CD4-positive, alpha-beta memory T cell (primary cell): ENCODE results near the gene IQGAP2. TPM values are rescaled to one million over a fixed set of nuclear protein-coding genes. Genes with fewer than 3 reads are reported as not detected.
A peak's percentile ranks its signal among the peaks of the same experiment; 100 is the strongest.
"Not testable (repeated sequence)": the region's sequence is repeated elsewhere in the genome, so short reads cannot be mapped to it uniquely, and the experiment has no call there.

Experiments
- CTCF ChIA-PET: fragments of 350-600 bp; sonication (Branson Sonifier 250); formaldehyde crosslinking; loops from one replicate; lab custom pipeline; 2021; ENCODE audit warnings: inconsistent platforms; ENCODE audit not compliant: partially characterized antibody; lab: Charles Lee
- POLR2A ChIA-PET: fragments of 350-600 bp; sonication (Branson Sonifier 250); formaldehyde crosslinking; loops from one replicate; lab custom pipeline; 2021; ENCODE audit not compliant: partially characterized antibody; lab: Charles Lee
- DNase-seq, 5 donors: peaks; one replicate each; pipeline versions ENCODE4 v3.0.0 to v3.0.0-alpha.2; 2020 to 2022; ENCODE audit warnings: mixed read lengths in 1 of 5
- H3K27ac ChIP-seq: one replicate; pipeline ENCODE4 v1.7.0; 2013; ENCODE audit warnings: low read depth, low read length
- H3K27me3 ChIP-seq: 2 replicates; pipeline ENCODE4 v1.7.0; 2013; ENCODE audit warnings: mild to moderate bottlenecking, low read length, moderate library complexity; ENCODE audit not compliant: insufficient read depth
- H3K36me3 ChIP-seq: 2 replicates; pipeline ENCODE4 v1.7.0; 2013; ENCODE audit warnings: mild to moderate bottlenecking, low read length, moderate library complexity; ENCODE audit not compliant: insufficient read depth
- H3K4me1 ChIP-seq: 2 replicates; pipeline ENCODE4 v1.7.0; 2013; ENCODE audit warnings: mild to moderate bottlenecking, low read length, moderate library complexity; ENCODE audit not compliant: insufficient read depth
- H3K4me3 ChIP-seq, 2 donors: one replicate each; pipeline ENCODE4 v1.7.0; 2013; ENCODE audit warnings: low read length in 2 of 2, mild to moderate bottlenecking in 1 of 2
- H3K9me3 ChIP-seq, 2 donors: one replicate each; pipeline ENCODE4 v1.7.0; 2013; ENCODE audit warnings: low read length in 2 of 2, control low read depth in 1 of 2; ENCODE audit not compliant: control insufficient read depth in 1 of 2
- H3K27ac Mint-ChIP-seq, 7 donors: one replicate each; pipeline ENCODE4 v1.8.0; 2020 to 2021; ENCODE audit warnings: mixed read lengths in 7 of 7, mild to moderate bottlenecking in 6 of 7, inconsistent platforms in 3 of 7, moderate library complexity in 3 of 7
- H3K27me3 Mint-ChIP-seq, 2 donors: one replicate each; pipeline ENCODE4 v1.8.0; 2020 to 2021; ENCODE audit warnings: mixed read lengths in 2 of 2
- H3K36me3 Mint-ChIP-seq, 2 donors: one replicate each; pipeline ENCODE4 v1.8.0; 2020 to 2021; ENCODE audit warnings: mixed read lengths in 2 of 2, inconsistent platforms in 1 of 2, mild to moderate bottlenecking in 1 of 2
- H3K4me1 Mint-ChIP-seq, 4 donors: one replicate each; pipeline ENCODE4 v1.8.0; 2020 to 2021; ENCODE audit warnings: mixed read lengths in 4 of 4, mild to moderate bottlenecking in 1 of 4
- H3K4me3 Mint-ChIP-seq, 8 donors: one replicate each; pipeline ENCODE4 v1.8.0; 2020 to 2021; ENCODE audit warnings: mixed read lengths in 8 of 8, mild to moderate bottlenecking in 7 of 8, moderate library complexity in 6 of 8, inconsistent platforms in 3 of 8
- H3K9me3 Mint-ChIP-seq, 8 donors: one replicate each; pipeline ENCODE4 v1.8.0; 2020 to 2021; ENCODE audit warnings: mixed read lengths in 8 of 8, mild to moderate bottlenecking in 5 of 8, inconsistent platforms in 3 of 8, moderate library complexity in 1 of 8
- intact Hi-C: fragments of 100-400 bp; cut with micrococcal nuclease; formaldehyde crosslinking; loops from one replicate; pipeline ENCODE4 v1.15.1; 2023
- polyA plus RNA-seq, 2 donors: library from polyadenylated mRNA; unstranded; fragments of 300-500 nt; fragmentation: Illumina TruSeq; gene quantifications; one replicate each; pipeline ENCODE4 v1.2.3, GENCODE V29; 2021
- total RNA-seq, 2 experiments: library from RNA; stranded (reverse); gene quantifications; one replicate each; pipeline ENCODE4 v1.2.3, GENCODE V29; 2021

IQGAP2 gene
- total and polyA plus RNA-seq, 4 experiments from 2014 or later, result 24.7 to 126 (median 98.5) TPM

DNA sequence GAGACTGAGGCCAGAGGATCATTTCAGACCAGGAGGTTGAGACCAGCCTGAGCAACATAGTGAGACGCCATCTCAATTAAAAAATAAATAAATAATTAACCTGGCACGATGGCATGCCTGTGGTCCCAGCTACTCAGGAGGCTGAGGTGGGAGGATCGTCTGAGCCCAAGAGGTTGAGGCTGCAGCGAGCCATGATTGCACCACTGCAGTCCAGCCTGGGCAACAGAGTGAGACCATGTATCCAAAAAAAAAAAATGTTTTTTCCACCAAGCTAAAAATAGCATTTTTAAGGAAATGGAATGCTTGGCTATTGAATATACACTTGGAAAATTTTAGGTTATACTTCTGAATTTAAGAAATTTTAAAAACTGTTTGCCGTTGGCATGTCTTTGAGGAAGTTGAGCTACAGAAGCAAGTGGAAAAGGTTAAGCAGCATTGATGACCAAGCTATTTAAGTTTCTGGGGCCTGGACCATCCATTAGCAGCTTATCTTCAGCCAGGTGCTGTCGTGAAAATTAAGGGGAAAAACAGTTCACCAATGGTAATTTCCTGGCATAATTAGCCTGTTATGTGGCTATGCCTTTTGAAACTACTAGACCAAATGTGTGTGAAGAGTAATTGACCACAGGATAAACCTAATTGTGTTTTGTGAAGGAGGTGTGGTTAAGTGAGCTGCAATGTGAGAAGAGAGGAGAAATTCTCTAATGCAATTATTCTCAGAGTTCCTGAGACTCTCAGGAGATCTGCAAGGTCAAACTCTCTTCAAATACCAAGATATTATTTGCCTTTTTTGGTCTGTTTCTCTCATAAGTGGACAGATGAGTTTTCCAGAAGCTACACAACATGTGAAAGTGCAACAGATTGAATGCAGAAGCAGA, 333.8 kb downstream of the IQGAP2 start:
- Mint-ChIP-seq H3K4me3 (peak overlapping the region in 4 of 8 donors; percentile 17 to 49 (median 20)), H3K9me3 (no peaks in the 10 kb centered on the region), H3K27ac (peak overlapping the region; percentile 60 to 92 (median 86)), H3K27me3 (no peaks in the 10 kb centered on the region), H3K36me3 (no peaks in the 10 kb centered on the region), H3K4me1 (peaks cover 28 to 71% (median 50%) of the 10 kb centered on the region in 4 donors)
- POLR2A ChIA-PET, result interaction anchor here (0.7 to 4.2 kb wide), 7 partner anchors 12 to 1228 kb away, joined by 3 to 41 read pairs (median 3); partner anchors contain the start of genes F2R and IQGAP2
- no peaks in the 10 kb centered on the region for H3K9me3 ChIP-seq
- no peaks in the 10 kb centered on the region for H3K36me3 ChIP-seq
- CTCF ChIA-PET, result interaction anchor here (3.4 to 6.2 kb wide), 3 partner anchors 15 to 38 kb away, joined by 13 to 83 read pairs (median 40); partner anchors contain the start of gene F2R
- peaks cover 62% of the 10 kb centered on the region for H3K4me1 ChIP-seq
- intact Hi-C loops, result loop anchor here (10.0 kb wide), 2 partner anchors 298 to 332 kb away; partner anchors contain the start of genes AGGF1 and IQGAP2
- no peak overlapping the region for H3K4me3 ChIP-seq
- no peak overlapping the region for H3K27ac ChIP-seq
- DNase-seq, result peak in 1 of 5 donors; percentile 19
- H3K27me3 ChIP-seq, result no peaks in the 10 kb centered on the region

DNA sequence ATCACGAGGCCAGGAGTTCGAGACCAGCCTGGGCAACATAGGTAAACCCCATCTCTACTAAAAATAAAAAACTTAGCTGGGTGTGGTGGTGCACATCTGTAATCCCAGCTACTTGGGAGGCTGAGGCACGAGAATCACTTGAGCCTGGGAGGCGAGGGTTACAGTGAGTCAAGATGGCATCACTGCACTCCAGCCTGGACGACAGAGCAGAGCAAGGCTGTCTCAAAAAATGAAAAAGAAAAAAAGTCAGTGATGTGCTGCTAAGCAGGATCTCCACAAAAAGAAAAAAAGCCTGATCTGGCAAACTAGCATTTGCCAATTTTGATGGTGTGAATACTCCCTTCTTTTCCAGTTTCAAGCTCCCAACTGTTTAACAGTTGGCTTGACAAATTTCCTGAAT, 334.8 kb downstream of the IQGAP2 start:
- intact Hi-C loops, result loop anchor here (10.0 kb wide), 2 partner anchors 297 to 333 kb away; partner anchors contain the start of genes AGGF1 and IQGAP2
- Mint-ChIP-seq H3K36me3 (no peaks in the 10 kb centered on the region), H3K4me1 (peaks cover 23 to 64% (median 42%) of the 10 kb centered on the region in 4 donors), H3K27me3 (no peaks in the 10 kb centered on the region), H3K27ac (peak overlapping the region; percentile 53 to 97 (median 91)), H3K4me3 (peak overlapping the region in 2 of 8 donors; percentile 61 to 80), H3K9me3 (no peaks in the 10 kb centered on the region)
- Histone ChIP-seq H3K27ac (no peak overlapping the region), H3K4me1 (peaks cover 53% of the 10 kb centered on the region), H3K36me3 (no peaks in the 10 kb centered on the region), H3K9me3 (no peaks in the 10 kb centered on the region), H3K27me3 (no peaks in the 10 kb centered on the region), H3K4me3 (no peak overlapping the region)
- POLR2A ChIA-PET, result interaction anchor here (0.8 to 4.2 kb wide), 6 partner anchors 11 to 334 kb away, joined by 3 to 41 read pairs (median 4); partner anchors contain the start of gene F2R
- DNase-seq, result no peak
- CTCF ChIA-PET, result interaction anchor here (1.3 to 6.2 kb wide), 4 partner anchors 16 to 37 kb away, joined by 4 to 83 read pairs (median 26); partner anchors contain the start of gene F2R

DNA sequence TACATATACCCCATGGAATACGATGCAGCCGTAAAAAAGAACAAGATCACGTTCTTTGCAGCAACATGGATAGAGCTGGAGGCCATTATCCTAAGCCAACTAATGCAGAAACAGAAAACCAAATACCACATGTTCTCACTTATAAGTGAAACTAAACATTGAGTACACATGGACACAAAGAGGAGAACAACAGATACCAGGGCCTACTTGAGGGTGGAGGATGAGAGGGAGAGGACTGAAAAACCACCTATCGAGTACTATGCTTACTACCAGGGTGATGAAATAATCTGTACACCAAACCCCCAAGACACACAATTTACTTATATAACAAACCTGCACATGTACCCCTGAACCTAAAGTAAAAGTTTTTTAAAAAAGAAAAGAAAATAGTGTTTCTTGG, 338.4 kb downstream of the IQGAP2 start:
- H3K36me3 ChIP-seq, H3K27me3 Mint-ChIP-seq, H3K9me3 Mint-ChIP-seq, H3K27me3 ChIP-seq, DNase-seq, H3K4me3 Mint-ChIP-seq, H3K4me3 ChIP-seq, H3K36me3 Mint-ChIP-seq, H3K27ac ChIP-seq, H3K9me3 ChIP-seq, intact Hi-C loops: not testable (repeated sequence)
- H3K4me1 ChIP-seq, result peaks cover 33% of the 10 kb centered on the region
- CTCF ChIA-PET, result interaction anchor here (0.7 to 6.2 kb wide), 5 partner anchors 24 to 39 kb away, joined by 3 to 83 read pairs (median 28); partner anchors contain the start of gene F2R
- POLR2A ChIA-PET, result interaction anchor here (0.9 to 1.1 kb wide), 2 partner anchors 8 to 9 kb away, joined by 3 to 4 read pairs; no protein-coding TSS in a partner anchor
- Mint-ChIP-seq H3K4me1 (peaks cover 16 to 40% (median 26%) of the 10 kb centered on the region in 4 donors), H3K27ac (peak overlapping the region in 3 of 7 donors; percentile 18 to 62 (median 32))

DNA sequence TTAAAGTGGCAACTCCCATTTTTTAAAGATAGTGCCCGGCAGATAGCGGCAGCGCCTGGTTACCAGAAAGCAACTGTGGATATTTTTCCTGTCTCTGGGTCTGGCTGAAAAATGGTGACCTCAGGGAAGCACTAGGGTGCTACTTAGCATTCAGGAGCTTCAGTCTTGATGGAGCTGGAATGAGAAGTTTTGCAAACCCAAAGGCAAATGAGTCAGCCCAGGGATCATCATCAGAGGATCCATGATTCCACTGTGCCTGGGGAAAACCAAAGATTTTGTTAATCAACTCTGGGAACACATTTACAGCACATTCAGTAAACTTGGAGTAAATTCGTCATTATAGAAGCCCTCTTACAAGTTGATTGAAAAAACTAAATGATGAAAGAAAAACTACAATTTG, 339.5 kb downstream of the IQGAP2 start:
- Mint-ChIP-seq H3K27me3 (no peaks in the 10 kb centered on the region), H3K36me3 (no peaks in the 10 kb centered on the region), H3K4me3 (no peak overlapping the region), H3K4me1 (peaks cover 11 to 32% (median 20%) of the 10 kb centered on the region in 4 donors), H3K9me3 (no peaks in the 10 kb centered on the region), H3K27ac (no peak overlapping the region)
- H3K27me3 ChIP-seq, result no peaks in the 10 kb centered on the region
- H3K27ac ChIP-seq, result no peak overlapping the region
- H3K4me3 ChIP-seq, result no peak overlapping the region
- intact Hi-C loops, result no loop called here
- DNase-seq, result no peak
- no peaks in the 10 kb centered on the region for H3K9me3 ChIP-seq
- H3K4me1 ChIP-seq, result peaks cover 22% of the 10 kb centered on the region
- H3K36me3 ChIP-seq, result no peaks in the 10 kb centered on the region
- ChIA-PET CTCF (interaction anchor here (0.9 to 3.6 kb wide), 3 partner anchors 10 to 32 kb away, joined by 3 to 28 read pairs (median 4); no protein-coding TSS in a partner anchor), POLR2A (interaction anchor here (1.1 kb wide), 1 partner anchor 9 kb away, joined by 4 read pairs; no protein-coding TSS in a partner anchor)

DNA sequence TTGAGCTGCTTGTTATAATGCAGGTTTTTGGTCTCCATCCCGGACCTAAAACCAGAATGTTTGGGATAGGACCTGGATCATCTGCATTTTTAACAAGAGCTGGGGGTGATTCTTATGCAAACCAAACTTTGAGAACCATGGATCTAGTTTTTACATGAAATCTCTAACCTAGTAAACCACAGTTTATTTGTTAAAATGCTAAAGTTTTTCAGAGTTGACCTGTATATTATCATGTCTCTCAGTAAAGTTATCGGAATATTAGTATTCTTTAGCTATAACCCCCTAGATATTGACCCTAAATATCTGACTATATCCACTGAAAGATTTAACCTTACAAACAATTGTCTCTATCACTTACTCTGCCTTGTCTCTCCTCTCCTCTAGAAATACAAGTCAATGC, 341.5 kb downstream of the IQGAP2 start:
- POLR2A ChIA-PET, result interaction anchor here (0.6 to 0.7 kb wide), 2 partner anchors 15 to 416 kb away, joined by 3 read pairs; no protein-coding TSS in a partner anchor

DNA sequence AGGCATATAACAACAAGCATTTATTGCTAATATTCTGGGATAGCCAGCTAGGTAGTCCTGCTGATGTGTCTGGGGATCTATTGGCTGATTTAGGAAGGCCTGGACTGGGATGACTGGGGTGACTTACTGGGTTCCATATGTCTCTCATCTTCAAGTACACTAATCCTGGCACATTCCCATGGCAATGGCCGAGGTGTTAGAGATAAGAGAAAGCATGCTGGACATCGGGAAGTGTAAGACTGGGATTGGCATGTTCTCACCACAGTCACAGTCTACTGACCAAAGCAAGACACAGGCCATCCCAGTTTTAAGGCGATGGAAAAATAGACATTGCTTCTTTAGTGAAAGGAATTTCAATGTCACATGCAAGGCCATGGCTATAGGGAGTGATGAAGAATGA, 342.6 kb downstream of the IQGAP2 start:
- CTCF ChIA-PET, result no interaction called here
- POLR2A ChIA-PET, result no interaction called here

More for the DNA sequence above, 341.5 kb downstream of the IQGAP2 start:
- no peak overlapping the region for H3K4me3 Mint-ChIP-seq
- Histone ChIP-seq H3K27ac (no peak overlapping the region), H3K4me1 (peaks cover 2% of the 10 kb centered on the region), H3K27me3 (no peaks in the 10 kb centered on the region), H3K9me3 (no peaks in the 10 kb centered on the region), H3K4me3 (no peak overlapping the region), H3K36me3 (no peaks in the 10 kb centered on the region)
- peaks cover 0 to 3% of the 10 kb centered on the region in 2 donors for H3K27me3 Mint-ChIP-seq
- no peak for DNase-seq
- H3K4me1 Mint-ChIP-seq, result peaks cover 1 to 11% (median 5%) of the 10 kb centered on the region in 4 donors
- H3K27ac Mint-ChIP-seq, result no peak overlapping the region
- H3K36me3 Mint-ChIP-seq, result no peaks in the 10 kb centered on the region
- intact Hi-C loops, result no loop called here
- H3K9me3 Mint-ChIP-seq, result no peaks in the 10 kb centered on the region
- CTCF ChIA-PET, result interaction anchor here (0.7 to 3.6 kb wide), 3 partner anchors 30 to 105 kb away, joined by 3 to 28 read pairs (median 5); partner anchors contain the start of gene S100Z

More for the DNA sequence above, 342.6 kb downstream of the IQGAP2 start:
- Mint-ChIP-seq H3K4me1 (peaks cover 1 to 5% (median 3%) of the 10 kb centered on the region in 4 donors), H3K4me3 (no peak overlapping the region), H3K9me3 (no peaks in the 10 kb centered on the region), H3K36me3 (no peaks in the 10 kb centered on the region), H3K27me3 (peaks cover 0 to 3% of the 10 kb centered on the region in 2 donors), H3K27ac (no peak overlapping the region)
- no peaks in the 10 kb centered on the region for H3K4me1 ChIP-seq
- H3K36me3 ChIP-seq, result no peaks in the 10 kb centered on the region
- H3K27me3 ChIP-seq, result no peaks in the 10 kb centered on the region
- H3K27ac ChIP-seq, result no peak overlapping the region
- H3K9me3 ChIP-seq, result no peaks in the 10 kb centered on the region
- H3K4me3 ChIP-seq, result no peak overlapping the region
- intact Hi-C loops, result no loop called here
- no peak for DNase-seq
